ENCODE data around the gene RBM38. TPM values are rescaled to one million over a fixed set of nuclear protein-coding genes. Genes with fewer than 3 reads are reported as not detected.
A peak's percentile ranks its signal among the peaks of the same experiment; 100 is the strongest.

The RBM38 gene
- total and polyA plus RNA-seq, 9 of the 15 experiments (the other 6 are each of a cell fraction or from before 2014, with no cell fraction given), result 0.28 to 82.4 (median 33.2) TPM

GRCh38 chr20:57451795-57452661 lies 60.8 kb downstream of the RBM38 start (continued):
- TF ChIP-seq ZNF79 (CRISPR knock-in tag; IDR thresholded peaks at IDR 0.05; ENCODE audit: low read depth), result no peak; the same call in 1 of the 2 replicates
- TF ChIP-seq TRIM28 (IDR thresholded peaks at IDR 0.05), result no peak
- TF ChIP-seq SNIP1 (IDR thresholded peaks at IDR 0.05; ENCODE audit: low read depth), result no peak
- no peak for TF ChIP-seq OTX1 (CRISPR knock-in tag; IDR thresholded peaks at IDR 0.05)
- TF ChIP-seq MEF2D (tag; conservative IDR thresholded peaks at IDR 0.05; ENCODE audit: low read depth), result 0 out of 2 replicates have a peak, but pooled peaks have one; percentile 52
- peak; percentile 62 for TF ChIP-seq ZBTB33 (CRISPR knock-in tag; IDR thresholded peaks at IDR 0.05)
- 0 out of 2 replicates have a peak, but pooled peaks have one; percentile 31 for TF ChIP-seq MITF (IDR thresholded peaks at IDR 0.05)
- peak; percentile 76 for TF ChIP-seq LEF1 (IDR thresholded peaks at IDR 0.05)
- TF ChIP-seq ZBTB34 (CRISPR knock-in tag; IDR thresholded peaks at IDR 0.05), result no peak
- peak; percentile 99 for TF ChIP-seq ETV5 (CRISPR knock-in tag; IDR thresholded peaks at IDR 0.05; ENCODE audit: low read depth)
- TF ChIP-seq PCBP1 (IDR thresholded peaks at IDR 0.05; ENCODE audit: low read depth, low read length, poor library complexity, severe bottlenecking), result no peak
- no peak for TF ChIP-seq ID3 (CRISPR knock-in tag; IDR thresholded peaks at IDR 0.05)
- peak; percentile 92 for TF ChIP-seq ID3 (tag; IDR thresholded peaks at IDR 0.05)
- no peak for TF ChIP-seq SNRNP70 (optimal IDR thresholded peaks at IDR 0.05; ENCODE audit: low read depth, low read length)
- TF ChIP-seq JUND (IDR thresholded peaks at IDR 0.05; ENCODE audit: borderline replicate concordance, low read depth, low read length), result peak; percentile 81
- TF ChIP-seq JUND (tag; IDR thresholded peaks at IDR 0.05; ENCODE audit: borderline replicate concordance, low read depth, low read length), result no peak; the same call in 1 of the 3 replicates
- TF ChIP-seq RFX7 (CRISPR knock-in tag; IDR thresholded peaks at IDR 0.05), result no peak
- TF ChIP-seq ZNF830 (CRISPR knock-in tag; IDR thresholded peaks at IDR 0.05), result no peak
- no peak for TF ChIP-seq DIDO1 (tag; IDR thresholded peaks at IDR 0.05; ENCODE audit: low read depth)
- no peak for TF ChIP-seq BDP1 (IDR thresholded peaks at IDR 0.05; ENCODE audit: insufficient read depth, insufficient read length)
- TF ChIP-seq MEIS2 (IDR thresholded peaks at IDR 0.05; ENCODE audit: partially characterized antibody), result peak; percentile 75
- TF ChIP-seq GTF2E2 (tag; IDR thresholded peaks at IDR 0.05), result no peak
